ENCODE measurements around the gene GSTM2. TPM values are rescaled to one million over a fixed set of nuclear protein-coding genes. Genes with fewer than 3 reads are reported as not detected.

The GSTM2 gene
- total RNA-seq, 1 experiment from 2014 or later, result 5.9 TPM

DNA sequence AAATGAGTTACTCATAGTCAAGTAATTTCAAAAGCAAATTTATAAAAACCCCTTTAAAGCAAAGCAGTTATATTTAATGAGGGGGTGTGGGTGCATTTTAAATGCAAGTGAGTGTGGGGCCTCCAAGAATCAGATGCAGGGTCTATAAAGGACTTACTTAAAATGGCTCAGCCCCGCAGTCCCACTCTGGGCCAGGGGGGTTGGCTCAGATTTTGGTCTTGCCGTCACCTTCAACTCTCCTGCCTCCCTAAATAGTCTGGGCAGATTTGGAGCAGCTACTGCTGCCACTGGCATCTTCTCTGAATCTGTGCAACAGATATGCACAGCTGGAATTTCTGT, 32.0 kb upstream of the GSTM2 start:
- DNase-seq (ENCODE audit: low read depth, low spot score) (no peak), ATAC-seq (no peak)
- Histone ChIP-seq H3K27ac (ENCODE audit: low read depth, low read length) (no peak overlapping the region), H3K9me3 (ENCODE audit: control insufficient read depth in 1 of 2, insufficient read depth in 1 of 2, low read depth in 1 of 2, low read length in 2 of 2) (no peaks in the 10 kb centered on the region), H3K9ac (ENCODE audit: low read length) (no peak overlapping the region), H3K36me3 (ENCODE audit: control insufficient read depth in 1 of 2, insufficient read depth in 2 of 2, low read length in 2 of 2) (peaks cover 3 to 4% of the 10 kb centered on the region in 2 experiments; a peak in 1 of 4 replicates), H3K4me2 (ENCODE audit: low read length) (peak overlapping the region; percentile 47), H3K27me3 (ENCODE audit: insufficient read depth, low read length) (no peaks in the 10 kb centered on the region), H3K79me2 (ENCODE audit: insufficient read depth, low read length) (no peaks in the 10 kb centered on the region), H2AFZ (ENCODE audit: low read depth, low read length, poor library complexity, severe bottlenecking) (no peak overlapping the region), H3K9me2 (ENCODE audit: insufficient read depth) (no peaks in the 10 kb centered on the region), H3K4me1 (ENCODE audit: control insufficient read depth in 1 of 2, insufficient read depth in 2 of 2, low read length in 2 of 2) (peaks cover 12 to 19% of the 10 kb centered on the region in 2 experiments), H4K20me1 (ENCODE audit: insufficient read depth) (no peaks in the 10 kb centered on the region), H3K4me3 (replicated peaks in 1 of 2; ENCODE audit: low read depth in 1 of 2, low read length in 2 of 2) (no peak overlapping the region)
- BruUV-seq (replicated peaks), result no TSS peak
- TF ChIP-seq RAD21 (IDR thresholded peaks at IDR 0.05; ENCODE audit: low read depth), result no peak
- TF ChIP-seq, protein P1, sequence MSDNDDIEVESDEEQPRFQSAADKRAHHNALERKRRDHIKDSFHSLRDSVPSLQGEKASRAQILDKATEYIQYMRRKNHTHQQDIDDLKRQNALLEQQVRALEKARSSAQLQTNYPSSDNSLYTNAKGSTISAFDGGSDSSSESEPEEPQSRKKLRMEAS (IDR thresholded peaks at IDR 0.05), result no peak
- TF ChIP-seq, protein P2, sequence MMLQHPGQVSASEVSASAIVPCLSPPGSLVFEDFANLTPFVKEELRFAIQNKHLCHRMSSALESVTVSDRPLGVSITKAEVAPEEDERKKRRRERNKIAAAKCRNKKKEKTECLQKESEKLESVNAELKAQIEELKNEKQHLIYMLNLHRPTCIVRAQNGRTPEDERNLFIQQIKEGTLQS (IDR thresholded peaks at IDR 0.05), result no peak
- TF ChIP-seq EGR1 (IDR thresholded peaks at IDR 0.05; ENCODE audit: low read depth), result no peak
- TF ChIP-seq SRF (IDR thresholded peaks at IDR 0.05; ENCODE audit: low read depth), result no peak
- TF ChIP-seq YY1 (IDR thresholded peaks at IDR 0.05; ENCODE audit: extremely low read depth, insufficient replicate concordance, low read depth, low read length), result no peak
- TF ChIP-seq POLR2AphosphoS5 (IDR thresholded peaks at IDR 0.05; ENCODE audit: low read depth, low read length), result no peak
- no peak for TF ChIP-seq POLR2A (IDR thresholded peaks at IDR 0.05; ENCODE audit: borderline replicate concordance, extremely low read depth, insufficient read depth, insufficient read length)
- no peak for TF ChIP-seq SIN3A (IDR thresholded peaks at IDR 0.05; ENCODE audit: low read depth)
- no peak for TF ChIP-seq SP1 (IDR thresholded peaks at IDR 0.05; ENCODE audit: low read depth)
- no peak for TF ChIP-seq ZNF274 (IDR thresholded peaks at IDR 0.05; ENCODE audit: low read depth, low read length)
- TF ChIP-seq, protein P3, sequence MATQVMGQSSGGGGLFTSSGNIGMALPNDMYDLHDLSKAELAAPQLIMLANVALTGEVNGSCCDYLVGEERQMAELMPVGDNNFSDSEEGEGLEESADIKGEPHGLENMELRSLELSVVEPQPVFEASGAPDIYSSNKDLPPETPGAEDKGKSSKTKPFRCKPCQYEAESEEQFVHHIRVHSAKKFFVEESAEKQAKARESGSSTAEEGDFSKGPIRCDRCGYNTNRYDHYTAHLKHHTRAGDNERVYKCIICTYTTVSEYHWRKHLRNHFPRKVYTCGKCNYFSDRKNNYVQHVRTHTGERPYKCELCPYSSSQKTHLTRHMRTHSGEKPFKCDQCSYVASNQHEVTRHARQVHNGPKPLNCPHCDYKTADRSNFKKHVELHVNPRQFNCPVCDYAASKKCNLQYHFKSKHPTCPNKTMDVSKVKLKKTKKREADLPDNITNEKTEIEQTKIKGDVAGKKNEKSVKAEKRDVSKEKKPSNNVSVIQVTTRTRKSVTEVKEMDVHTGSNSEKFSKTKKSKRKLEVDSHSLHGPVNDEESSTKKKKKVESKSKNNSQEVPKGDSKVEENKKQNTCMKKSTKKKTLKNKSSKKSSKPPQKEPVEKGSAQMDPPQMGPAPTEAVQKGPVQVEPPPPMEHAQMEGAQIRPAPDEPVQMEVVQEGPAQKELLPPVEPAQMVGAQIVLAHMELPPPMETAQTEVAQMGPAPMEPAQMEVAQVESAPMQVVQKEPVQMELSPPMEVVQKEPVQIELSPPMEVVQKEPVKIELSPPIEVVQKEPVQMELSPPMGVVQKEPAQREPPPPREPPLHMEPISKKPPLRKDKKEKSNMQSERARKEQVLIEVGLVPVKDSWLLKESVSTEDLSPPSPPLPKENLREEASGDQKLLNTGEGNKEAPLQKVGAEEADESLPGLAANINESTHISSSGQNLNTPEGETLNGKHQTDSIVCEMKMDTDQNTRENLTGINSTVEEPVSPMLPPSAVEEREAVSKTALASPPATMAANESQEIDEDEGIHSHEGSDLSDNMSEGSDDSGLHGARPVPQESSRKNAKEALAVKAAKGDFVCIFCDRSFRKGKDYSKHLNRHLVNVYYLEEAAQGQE (IDR thresholded peaks at IDR 0.05; ENCODE audit: low read depth), result no peak
- TF ChIP-seq ELF1 (IDR thresholded peaks at IDR 0.05; ENCODE audit: borderline replicate concordance, low read depth), result no peak
- TF ChIP-seq, protein P4, sequence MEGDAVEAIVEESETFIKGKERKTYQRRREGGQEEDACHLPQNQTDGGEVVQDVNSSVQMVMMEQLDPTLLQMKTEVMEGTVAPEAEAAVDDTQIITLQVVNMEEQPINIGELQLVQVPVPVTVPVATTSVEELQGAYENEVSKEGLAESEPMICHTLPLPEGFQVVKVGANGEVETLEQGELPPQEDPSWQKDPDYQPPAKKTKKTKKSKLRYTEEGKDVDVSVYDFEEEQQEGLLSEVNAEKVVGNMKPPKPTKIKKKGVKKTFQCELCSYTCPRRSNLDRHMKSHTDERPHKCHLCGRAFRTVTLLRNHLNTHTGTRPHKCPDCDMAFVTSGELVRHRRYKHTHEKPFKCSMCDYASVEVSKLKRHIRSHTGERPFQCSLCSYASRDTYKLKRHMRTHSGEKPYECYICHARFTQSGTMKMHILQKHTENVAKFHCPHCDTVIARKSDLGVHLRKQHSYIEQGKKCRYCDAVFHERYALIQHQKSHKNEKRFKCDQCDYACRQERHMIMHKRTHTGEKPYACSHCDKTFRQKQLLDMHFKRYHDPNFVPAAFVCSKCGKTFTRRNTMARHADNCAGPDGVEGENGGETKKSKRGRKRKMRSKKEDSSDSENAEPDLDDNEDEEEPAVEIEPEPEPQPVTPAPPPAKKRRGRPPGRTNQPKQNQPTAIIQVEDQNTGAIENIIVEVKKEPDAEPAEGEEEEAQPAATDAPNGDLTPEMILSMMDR (IDR thresholded peaks at IDR 0.05 in 2 of 3, conservative IDR thresholded peaks at IDR 0.05 in 1 of 3; ENCODE audit: borderline replicate concordance in 1 of 3, insufficient read depth in 1 of 3, low read depth in 2 of 3, low read length in 2 of 3), result no peak
- TF ChIP-seq CBX3 (IDR thresholded peaks at IDR 0.05; ENCODE audit: low read depth), result no peak
- no peak for TF ChIP-seq EZH2phosphoT487 (IDR thresholded peaks at IDR 0.05; ENCODE audit: borderline replicate concordance)
- TF ChIP-seq, protein P5, sequence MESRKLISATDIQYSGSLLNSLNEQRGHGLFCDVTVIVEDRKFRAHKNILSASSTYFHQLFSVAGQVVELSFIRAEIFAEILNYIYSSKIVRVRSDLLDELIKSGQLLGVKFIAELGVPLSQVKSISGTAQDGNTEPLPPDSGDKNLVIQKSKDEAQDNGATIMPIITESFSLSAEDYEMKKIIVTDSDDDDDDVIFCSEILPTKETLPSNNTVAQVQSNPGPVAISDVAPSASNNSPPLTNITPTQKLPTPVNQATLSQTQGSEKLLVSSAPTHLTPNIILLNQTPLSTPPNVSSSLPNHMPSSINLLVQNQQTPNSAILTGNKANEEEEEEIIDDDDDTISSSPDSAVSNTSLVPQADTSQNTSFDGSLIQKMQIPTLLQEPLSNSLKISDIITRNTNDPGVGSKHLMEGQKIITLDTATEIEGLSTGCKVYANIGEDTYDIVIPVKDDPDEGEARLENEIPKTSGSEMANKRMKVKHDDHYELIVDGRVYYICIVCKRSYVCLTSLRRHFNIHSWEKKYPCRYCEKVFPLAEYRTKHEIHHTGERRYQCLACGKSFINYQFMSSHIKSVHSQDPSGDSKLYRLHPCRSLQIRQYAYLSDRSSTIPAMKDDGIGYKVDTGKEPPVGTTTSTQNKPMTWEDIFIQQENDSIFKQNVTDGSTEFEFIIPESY (IDR thresholded peaks at IDR 0.05; ENCODE audit: extremely low read depth, insufficient replicate concordance, low read length), result no peak
- no peak for TF ChIP-seq JUND (IDR thresholded peaks at IDR 0.05)
- TF ChIP-seq CEBPB (IDR thresholded peaks at IDR 0.05; ENCODE audit: low read depth), result no peak
- CTCF ChIA-PET, result interaction anchor here (1.3 kb wide), 1 partner anchor 14 kb away, joined by 5 read pairs; no protein-coding TSS in a partner anchor
- intact Hi-C loops (cut with micrococcal nuclease), result no loop called here
- RAD21 ChIA-PET (ENCODE audit: low non-redundant PET in 1 of 2, low total read pairs in 2 of 2, uncharacterized antibody in 2 of 2, unreplicated experiment in 2 of 2), result no interaction called here
- POLR2A ChIA-PET, result interaction anchor here (1.6 to 2.6 kb wide), 2 partner anchors 15 to 87 kb away, joined by 4 to 11 read pairs; partner anchors contain the start of gene GNAI3
